Measurements from ENCODE around the gene SH3BGRL.

SH3BGRL gene

GRCh38 chrX:81286075-81286474, 84.2 kb downstream of the SH3BGRL start:
- Histone ChIP-seq H4K8ac (ENCODE audit: low read length) (no peak overlapping the region), H3K27ac (ENCODE audit: low read length, poor library complexity, severe bottlenecking) (no peak overlapping the region), H3K9me3 (ENCODE audit: control insufficient read depth, low read length) (peaks cover 20% of the 10 kb centered on the region), H2BK15ac (ENCODE audit: low read depth, poor library complexity, severe bottlenecking) (no peak overlapping the region), H3K27me3 (ENCODE audit: control insufficient read depth in 1 of 2, insufficient read depth in 1 of 2, low read length in 2 of 2) (no peaks in the 10 kb centered on the region), H3K4me2 (ENCODE audit: low read length, poor library complexity, severe bottlenecking) (no peak overlapping the region), H3K18ac (ENCODE audit: low read depth in 1 of 2, low read length in 2 of 2) (no peak overlapping the region), H3K23ac (ENCODE audit: low read length in 2 of 2) (no peak overlapping the region), H3K4me3 (ENCODE audit: insufficient read depth in 1 of 2, low read depth in 1 of 2, low read length in 2 of 2) (no peak overlapping the region), H3K36me3 (ENCODE audit: control insufficient read depth in 1 of 2, insufficient read depth in 2 of 2, low read depth in 1 of 2, low read length in 2 of 2) (no peaks in the 10 kb centered on the region), H3K4ac (ENCODE audit: low read depth in 1 of 2, low read length in 2 of 2) (no peak overlapping the region), H3K14ac (ENCODE audit: low read length in 2 of 2) (no peak overlapping the region), H2AK5ac (ENCODE audit: low read length, severe bottlenecking) (no peak overlapping the region), H3K4me1 (ENCODE audit: control insufficient read depth, insufficient read depth, low read depth, low read length) (no peaks in the 10 kb centered on the region), H2AFZ (ENCODE audit: low read depth, low read length) (no peak overlapping the region), H3K79me1 (replicated peaks; ENCODE audit: low read length, poor library complexity, severe bottlenecking) (no peaks in the 10 kb centered on the region), H2BK120ac (ENCODE audit: low read depth, low read length) (no peak overlapping the region), H2BK5ac (ENCODE audit: low read depth, low read length, poor library complexity, severe bottlenecking) (no peak overlapping the region), H4K91ac (ENCODE audit: low read length) (no peak overlapping the region), H3K9ac (ENCODE audit: low read length) (no peak overlapping the region), H2BK12ac (ENCODE audit: low read length in 2 of 2) (no peak overlapping the region)
- DNase-seq = no peak
- no CpG with 5 or more reads among the region's 3 CpGs for WGBS

- no CpG with 5 or more reads among the region's 1 CpG for WGBS
- no peak overlapping the region for H3K14ac ChIP-seq (ENCODE audit: low read length in 2 of 2)
- no peak overlapping the region for H4K91ac ChIP-seq (ENCODE audit: low read length)
- no peaks in the 10 kb centered on the region for H3K79me1 ChIP-seq (replicated peaks; ENCODE audit: low read length, poor library complexity, severe bottlenecking)
- no peak overlapping the region for H3K23ac ChIP-seq (ENCODE audit: low read length in 2 of 2)
- no peak overlapping the region for H3K4me2 ChIP-seq (ENCODE audit: low read length, poor library complexity, severe bottlenecking)
- no peak overlapping the region for H3K27ac ChIP-seq (ENCODE audit: low read length, poor library complexity, severe bottlenecking)
- H2AK5ac ChIP-seq (ENCODE audit: low read length, severe bottlenecking) = no peak overlapping the region
- no peak overlapping the region for H2BK15ac ChIP-seq (ENCODE audit: low read depth, poor library complexity, severe bottlenecking)
- H3K4ac ChIP-seq (ENCODE audit: low read depth in 1 of 2, low read length in 2 of 2) = no peak overlapping the region
- no peaks in the 10 kb centered on the region for H3K4me1 ChIP-seq (ENCODE audit: control insufficient read depth, insufficient read depth, low read depth, low read length)
- H3K9ac ChIP-seq (ENCODE audit: low read length) = no peak overlapping the region
- no peak overlapping the region for H2BK5ac ChIP-seq (ENCODE audit: low read depth, low read length, poor library complexity, severe bottlenecking)
- no peaks in the 10 kb centered on the region for H3K27me3 ChIP-seq (ENCODE audit: control insufficient read depth in 1 of 2, insufficient read depth in 1 of 2, low read length in 2 of 2)
- H2AFZ ChIP-seq (ENCODE audit: low read depth, low read length) = no peak overlapping the region
- no peak overlapping the region for H4K8ac ChIP-seq (ENCODE audit: low read length)
- peaks cover 25% of the 10 kb centered on the region for H3K9me3 ChIP-seq (ENCODE audit: control insufficient read depth, low read length)
- H3K4me3 ChIP-seq (ENCODE audit: insufficient read depth in 1 of 2, low read depth in 1 of 2, low read length in 2 of 2) = no peak overlapping the region
- H2BK12ac ChIP-seq (ENCODE audit: low read length in 2 of 2) = no peak overlapping the region
- DNase-seq = no peak
- H2BK120ac ChIP-seq (ENCODE audit: low read depth, low read length) = no peak overlapping the region
- no peak overlapping the region for H3K18ac ChIP-seq (ENCODE audit: low read depth in 1 of 2, low read length in 2 of 2)
- H3K36me3 ChIP-seq (ENCODE audit: control insufficient read depth in 1 of 2, insufficient read depth in 2 of 2, low read depth in 1 of 2, low read length in 2 of 2) = no peaks in the 10 kb centered on the region
Measured at GRCh38 chrX:81286608-81287007, 84.7 kb downstream of the SH3BGRL start.

- H2AK5ac ChIP-seq (ENCODE audit: low read length, severe bottlenecking) = no peak overlapping the region
- DNase-seq = no peak
- peaks cover 1% of the 10 kb centered on the region for H3K79me1 ChIP-seq (replicated peaks; ENCODE audit: low read length, poor library complexity, severe bottlenecking)
- peaks cover 5 to 9% of the 10 kb centered on the region in 2 experiments for H3K36me3 ChIP-seq (ENCODE audit: control insufficient read depth in 1 of 2, insufficient read depth in 2 of 2, low read depth in 1 of 2, low read length in 2 of 2)
- H3K27ac ChIP-seq (ENCODE audit: low read length, poor library complexity, severe bottlenecking) = no peak overlapping the region
- no peak overlapping the region for H2BK5ac ChIP-seq (ENCODE audit: low read depth, low read length, poor library complexity, severe bottlenecking)
- H3K14ac ChIP-seq (ENCODE audit: low read length in 2 of 2) = no peak overlapping the region
- no peak overlapping the region for H2AFZ ChIP-seq (ENCODE audit: low read depth, low read length)
- H2BK120ac ChIP-seq (ENCODE audit: low read depth, low read length) = no peak overlapping the region
- H3K4me1 ChIP-seq (ENCODE audit: control insufficient read depth, insufficient read depth, low read depth, low read length) = no peaks in the 10 kb centered on the region
- H3K4ac ChIP-seq (ENCODE audit: low read depth in 1 of 2, low read length in 2 of 2) = no peak overlapping the region
- no peak overlapping the region for H4K8ac ChIP-seq (ENCODE audit: low read length)
- no peak overlapping the region for H4K91ac ChIP-seq (ENCODE audit: low read length)
- H3K4me3 ChIP-seq (ENCODE audit: insufficient read depth in 1 of 2, low read depth in 1 of 2, low read length in 2 of 2) = no peak overlapping the region
- H2BK12ac ChIP-seq (ENCODE audit: low read length in 2 of 2) = no peak overlapping the region
- H2BK15ac ChIP-seq (ENCODE audit: low read depth, poor library complexity, severe bottlenecking) = no peak overlapping the region
- H3K9me3 ChIP-seq (ENCODE audit: control insufficient read depth, low read length) = peaks cover 43% of the 10 kb centered on the region
- 95% methylated on average over 2 of the region's 2 CpGs for WGBS
- H3K9ac ChIP-seq (ENCODE audit: low read length) = no peak overlapping the region
- H3K27me3 ChIP-seq (ENCODE audit: control insufficient read depth in 1 of 2, insufficient read depth in 1 of 2, low read length in 2 of 2) = no peaks in the 10 kb centered on the region
- no peak overlapping the region for H3K18ac ChIP-seq (ENCODE audit: low read depth in 1 of 2, low read length in 2 of 2)
- H3K23ac ChIP-seq (ENCODE audit: low read length in 2 of 2) = no peak overlapping the region
- no peak overlapping the region for H3K4me2 ChIP-seq (ENCODE audit: low read length, poor library complexity, severe bottlenecking)
Measured at GRCh38 chrX:81291996-81292395, 90.1 kb downstream of the SH3BGRL start.

GRCh38 chrX:81294101-81294500, 92.2 kb downstream of the SH3BGRL start:
- Histone ChIP-seq H2AFZ (ENCODE audit: low read depth, low read length) (no peak overlapping the region), H3K4me1 (ENCODE audit: control insufficient read depth, insufficient read depth, low read depth, low read length) (no peaks in the 10 kb centered on the region), H3K27me3 (ENCODE audit: control insufficient read depth in 1 of 2, insufficient read depth in 1 of 2, low read length in 2 of 2) (no peaks in the 10 kb centered on the region), H2BK12ac (ENCODE audit: low read length in 2 of 2) (no peak overlapping the region), H2BK5ac (ENCODE audit: low read depth, low read length, poor library complexity, severe bottlenecking) (no peak overlapping the region), H2AK5ac (ENCODE audit: low read length, severe bottlenecking) (no peak overlapping the region), H3K9ac (ENCODE audit: low read length) (no peak overlapping the region), H3K79me1 (replicated peaks; ENCODE audit: low read length, poor library complexity, severe bottlenecking) (peaks cover 1% of the 10 kb centered on the region), H2BK120ac (ENCODE audit: low read depth, low read length) (no peak overlapping the region), H3K27ac (ENCODE audit: low read length, poor library complexity, severe bottlenecking) (no peak overlapping the region), H4K8ac (ENCODE audit: low read length) (no peak overlapping the region), H3K4ac (ENCODE audit: low read depth in 1 of 2, low read length in 2 of 2) (no peak overlapping the region), H3K14ac (ENCODE audit: low read length in 2 of 2) (no peak overlapping the region), H3K23ac (ENCODE audit: low read length in 2 of 2) (no peak overlapping the region), H3K4me2 (ENCODE audit: low read length, poor library complexity, severe bottlenecking) (no peak overlapping the region), H3K9me3 (ENCODE audit: control insufficient read depth, low read length) (peaks cover 38% of the 10 kb centered on the region), H3K36me3 (ENCODE audit: control insufficient read depth in 1 of 2, insufficient read depth in 2 of 2, low read depth in 1 of 2, low read length in 2 of 2) (peaks cover 5 to 9% of the 10 kb centered on the region in 2 experiments), H3K18ac (ENCODE audit: low read depth in 1 of 2, low read length in 2 of 2) (no peak overlapping the region), H4K91ac (ENCODE audit: low read length) (no peak overlapping the region), H2BK15ac (ENCODE audit: low read depth, poor library complexity, severe bottlenecking) (no peak overlapping the region), H3K4me3 (ENCODE audit: insufficient read depth in 1 of 2, low read depth in 1 of 2, low read length in 2 of 2) (no peak overlapping the region)
- no peak for DNase-seq
- 100% methylated on average over 2 of the region's 2 CpGs for WGBS

All from mesenchymal stem cell (in vitro differentiated cells and primary cell).